Uterus (tissue), 4 donors: Measurements from ENCODE around the gene ZNF79. TPM values are rescaled to one million over a fixed set of nuclear protein-coding genes. Genes with fewer than 3 reads are reported as not detected.

Experiments used
- DNase-seq, 2 donors: peaks; one replicate each; pipeline ENCODE4 v3.0.0-alpha.2; 2019 to 2020
- H3K27ac ChIP-seq, 2 donors: fragments of 200-600 bp; sonication (generic); 1 replicate in 1 of 2; 2 replicates in 1 of 2; pipeline ENCODE4 v1.5.1; 2016 to 2018
- H3K27me3 ChIP-seq, 2 donors: fragments of 200-600 bp; sonication (generic); one replicate each; pipeline ENCODE4 v1.5.1; 2018 to 2019; ENCODE audit warnings: control low read depth in 1 of 2
- H3K36me3 ChIP-seq, 2 donors: fragments of 200-600 bp; sonication (generic); one replicate each; pipeline ENCODE4 v1.5.1; 2019; ENCODE audit warnings: control low read depth in 1 of 2
- H3K4me1 ChIP-seq, 2 donors: fragments of 200-600 bp; sonication (generic); one replicate each; pipeline ENCODE4 v1.5.1; 2018 to 2019; ENCODE audit warnings: control low read depth in 1 of 2
- H3K4me3 ChIP-seq, 2 donors: fragments of 200-600 bp; sonication (generic); 1 replicate in 1 of 2; 2 replicates in 1 of 2; pipeline ENCODE4 v1.5.1; 2018 to 2019; ENCODE audit warnings: mild to moderate bottlenecking in 1 of 2
- H3K9me3 ChIP-seq, 2 donors: fragments of 200-600 bp; sonication (generic); one replicate each; pipeline ENCODE4 v1.5.1; 2019; ENCODE audit warnings: control low read depth in 1 of 2
- POLR2A ChIP-seq, 2 donors: fragments of 450-650 bp; IDR thresholded peaks; one replicate each; pipeline ENCODE4 v1.6.1; 2016; ENCODE audit warnings: antibody characterized with exemption in 2 of 2, mild to moderate bottlenecking in 1 of 2, moderate library complexity in 1 of 2
- intact Hi-C: fragments of 100-400 bp; cut with DNase I; formaldehyde crosslinking; loops from one replicate; pipeline ENCODE4 v1.15.1; 2023; ENCODE audit warnings: low total_unique reads
- total RNA-seq, 4 donors: library from RNA; depleted of rRNA in 3 of 4; stranded (reverse); fragments of >200 nt in 3 of 4; gene quantifications; one replicate each; pipeline versions ENCODE4 v1.1.0 to v1.2.4, GENCODE V29; 2014 to 2023
- TF ChIP-seq, protein P1 (sequence below), 4 experiments: fragments of 200-600 bp in 2 of 4; fragments of 450-650 bp in 2 of 4; sonication (generic) in 2 of 4; IDR thresholded peaks; one replicate each; pipeline ENCODE4 v1.5.1; 2016 to 2019; ENCODE audit warnings: antibody characterized with exemption in 4 of 4, mild to moderate bottlenecking in 2 of 4, moderate library complexity in 1 of 4
- donor health status: DM: yes; HTN: yes; CAD: no.

The ZNF79 gene
- total RNA-seq, 4 donors from 2014 or later, result 3.8 to 14.1 (median 13.4) TPM

DNA sequence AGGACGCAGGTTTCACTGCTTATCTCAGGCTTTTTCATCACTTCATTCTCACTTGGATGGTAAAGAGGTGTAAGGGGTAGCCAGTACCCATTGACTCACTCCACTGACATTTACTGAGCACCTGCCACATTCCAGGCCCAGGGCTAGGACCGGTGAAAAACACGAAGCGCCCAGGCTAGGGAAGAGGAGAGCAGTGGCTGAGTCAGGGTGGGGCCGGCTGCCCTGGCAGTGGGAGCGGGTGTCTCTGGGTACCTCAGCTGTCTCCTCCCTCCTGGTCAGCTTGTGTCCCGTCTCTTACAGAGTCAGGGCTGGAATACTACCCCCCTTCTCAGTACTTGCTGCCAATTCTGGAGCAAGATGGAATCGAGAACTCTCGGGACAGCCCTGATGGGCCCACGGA is 49.3 kb downstream of the ZNF79 start:
- Histone ChIP-seq H3K4me1 (no peaks in the 10 kb centered on the region), H3K27me3 (no peaks in the 10 kb centered on the region), H3K9me3 (no peaks in the 10 kb centered on the region), H3K4me3 (no peak overlapping the region), H3K27ac (no peak overlapping the region), H3K36me3 (no peaks in the 10 kb centered on the region)
- intact Hi-C loops, result no loop called here
- TF ChIP-seq, protein P1, sequence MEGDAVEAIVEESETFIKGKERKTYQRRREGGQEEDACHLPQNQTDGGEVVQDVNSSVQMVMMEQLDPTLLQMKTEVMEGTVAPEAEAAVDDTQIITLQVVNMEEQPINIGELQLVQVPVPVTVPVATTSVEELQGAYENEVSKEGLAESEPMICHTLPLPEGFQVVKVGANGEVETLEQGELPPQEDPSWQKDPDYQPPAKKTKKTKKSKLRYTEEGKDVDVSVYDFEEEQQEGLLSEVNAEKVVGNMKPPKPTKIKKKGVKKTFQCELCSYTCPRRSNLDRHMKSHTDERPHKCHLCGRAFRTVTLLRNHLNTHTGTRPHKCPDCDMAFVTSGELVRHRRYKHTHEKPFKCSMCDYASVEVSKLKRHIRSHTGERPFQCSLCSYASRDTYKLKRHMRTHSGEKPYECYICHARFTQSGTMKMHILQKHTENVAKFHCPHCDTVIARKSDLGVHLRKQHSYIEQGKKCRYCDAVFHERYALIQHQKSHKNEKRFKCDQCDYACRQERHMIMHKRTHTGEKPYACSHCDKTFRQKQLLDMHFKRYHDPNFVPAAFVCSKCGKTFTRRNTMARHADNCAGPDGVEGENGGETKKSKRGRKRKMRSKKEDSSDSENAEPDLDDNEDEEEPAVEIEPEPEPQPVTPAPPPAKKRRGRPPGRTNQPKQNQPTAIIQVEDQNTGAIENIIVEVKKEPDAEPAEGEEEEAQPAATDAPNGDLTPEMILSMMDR (IDR thresholded peaks at IDR 0.05), result no peak
- TF ChIP-seq POLR2A (IDR thresholded peaks at IDR 0.05), result no peak
- DNase-seq, result no peak

DNA sequence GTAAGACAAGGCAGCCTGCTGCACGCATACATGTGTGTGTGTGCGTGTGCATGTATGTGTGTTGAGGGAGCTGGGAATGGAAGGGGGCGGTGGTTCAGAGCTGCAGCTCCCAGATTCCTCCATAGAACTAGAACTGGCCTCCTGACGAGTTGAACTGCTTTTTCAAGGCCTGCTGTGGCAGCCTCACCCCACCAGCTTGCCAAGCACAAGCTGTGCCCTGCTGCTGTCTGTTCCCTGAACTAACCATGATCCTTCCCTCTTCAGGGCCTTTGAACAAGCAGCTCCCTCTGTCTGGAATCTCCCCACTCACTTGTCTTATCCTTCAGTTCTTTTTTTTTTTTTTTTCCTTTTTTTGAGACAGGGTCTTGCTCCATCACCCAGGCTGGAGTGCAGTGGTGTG is 49.8 kb downstream of the ZNF79 start:
- Histone ChIP-seq H3K27ac (no peak overlapping the region), H3K27me3 (no peaks in the 10 kb centered on the region), H3K9me3 (no peaks in the 10 kb centered on the region), H3K36me3 (no peaks in the 10 kb centered on the region), H3K4me3 (no peak overlapping the region), H3K4me1 (no peaks in the 10 kb centered on the region)
- intact Hi-C loops, result no loop called here
- DNase-seq, result no peak
- no peak for TF ChIP-seq POLR2A (IDR thresholded peaks at IDR 0.05)
- TF ChIP-seq, protein P1 (IDR thresholded peaks at IDR 0.05), result no peak

DNA sequence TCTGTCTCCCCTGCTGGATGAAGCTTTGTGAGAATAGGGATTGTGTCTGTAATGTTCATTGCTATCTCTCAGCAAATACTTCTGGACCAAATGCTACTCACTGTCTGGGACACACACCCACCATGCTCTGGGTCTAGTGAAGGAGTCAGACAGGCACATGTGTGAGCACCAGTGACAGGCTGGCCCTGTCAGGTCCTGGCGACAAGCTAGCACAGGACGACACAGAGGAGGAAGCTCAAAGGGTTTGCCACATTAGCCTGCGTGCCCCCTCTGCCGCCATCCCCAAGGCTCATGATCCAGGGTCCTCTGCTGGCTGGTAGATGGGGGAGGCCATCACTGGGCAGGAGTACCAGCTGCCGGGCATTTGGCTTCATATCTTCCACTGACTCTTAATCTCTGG is 50.4 kb downstream of the ZNF79 start:
- intact Hi-C loops, result no loop called here
- Histone ChIP-seq H3K36me3 (no peaks in the 10 kb centered on the region), H3K27me3 (no peaks in the 10 kb centered on the region), H3K27ac (no peak overlapping the region), H3K9me3 (no peaks in the 10 kb centered on the region), H3K4me3 (no peak overlapping the region), H3K4me1 (no peaks in the 10 kb centered on the region)
- TF ChIP-seq POLR2A (IDR thresholded peaks at IDR 0.05), result no peak
- TF ChIP-seq, protein P1 (IDR thresholded peaks at IDR 0.05), result no peak
- DNase-seq, result no peak

DNA sequence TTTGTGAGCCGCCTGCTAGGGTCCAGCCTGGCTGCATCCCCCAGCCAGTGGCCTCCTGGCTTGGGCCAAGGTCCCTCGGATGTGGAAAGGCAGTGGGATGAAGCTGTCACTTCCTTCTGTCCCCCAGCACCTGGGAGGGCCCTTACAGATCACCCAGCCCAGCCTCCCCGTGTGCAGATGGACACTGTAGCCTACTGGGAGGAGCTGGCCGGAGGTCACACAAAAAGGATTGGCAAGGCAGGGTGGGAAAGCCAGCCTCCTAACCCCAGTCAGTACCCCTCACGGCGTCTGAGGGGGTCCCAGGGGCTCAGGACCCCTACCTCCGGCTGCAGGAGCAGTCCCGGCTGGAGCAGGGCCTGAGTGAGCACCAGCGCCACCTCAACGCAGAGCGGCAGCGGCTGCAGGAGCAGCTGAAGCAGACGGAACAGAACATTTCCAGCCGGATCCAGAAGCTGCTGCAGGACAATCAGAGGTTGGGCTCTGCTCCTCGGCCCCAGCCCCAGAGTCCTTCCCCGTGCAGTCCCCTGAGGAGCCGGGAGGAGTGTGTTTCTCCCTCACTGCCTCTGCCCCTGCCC is 55.4 kb downstream of the ZNF79 start:
- Histone ChIP-seq H3K4me3 (no peak overlapping the region), H3K9me3 (no peaks in the 10 kb centered on the region), H3K27ac (no peak overlapping the region), H3K4me1 (no peaks in the 10 kb centered on the region), H3K36me3 (no peaks in the 10 kb centered on the region), H3K27me3 (no peaks in the 10 kb centered on the region)
- intact Hi-C loops, result no loop called here
- DNase-seq, result no peak
- TF ChIP-seq POLR2A (IDR thresholded peaks at IDR 0.05), result no peak
- TF ChIP-seq, protein P1 (IDR thresholded peaks at IDR 0.05), result no peak

DNA sequence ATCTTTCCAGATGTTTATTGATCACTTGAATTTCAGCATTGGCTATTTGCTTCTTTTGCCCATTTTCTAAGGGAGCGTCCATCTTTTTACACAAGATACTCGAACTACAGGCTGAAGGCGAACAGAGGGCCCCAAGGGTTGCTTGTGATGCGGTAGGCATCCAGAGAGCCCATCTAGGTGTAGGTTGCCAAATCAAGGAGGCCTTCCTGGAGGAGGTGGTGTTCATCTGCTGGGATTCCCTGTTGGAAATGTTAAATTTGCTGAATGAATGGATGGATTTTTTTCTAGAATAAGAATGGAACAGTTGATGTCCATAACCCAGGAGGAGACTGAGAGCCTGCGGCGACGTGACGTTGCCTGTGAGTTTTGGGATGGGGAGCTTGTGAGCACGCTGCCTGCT is 58.5 kb downstream of the ZNF79 start:
- no peaks in the 10 kb centered on the region for H3K9me3 ChIP-seq
- H3K27me3 ChIP-seq, result no peaks in the 10 kb centered on the region
- no peak for TF ChIP-seq POLR2A (IDR thresholded peaks at IDR 0.05)
- TF ChIP-seq, protein P1 (IDR thresholded peaks at IDR 0.05), result no peak
- no peak overlapping the region for H3K4me3 ChIP-seq
- H3K4me1 ChIP-seq, result no peaks in the 10 kb centered on the region
- no peaks in the 10 kb centered on the region for H3K36me3 ChIP-seq
- no peak overlapping the region for H3K27ac ChIP-seq
- intact Hi-C loops, result no loop called here
- DNase-seq, result no peak
